Type B pancreatic cell (in vitro differentiated cells): ENCODE results near the gene POU2F3. TPM values are rescaled to one million over a fixed set of nuclear protein-coding genes. Genes with fewer than 3 reads are reported as not detected.

Source experiments
- DNase-seq: peaks from one replicate; pipeline ENCODE4 v3.0.0; 2021; ENCODE audit warnings: mixed read lengths; ENCODE audit not compliant: unreplicated experiment; ENCODE audit errors: extremely low spot score
- H3K27ac Mint-ChIP-seq: 2 replicates; pipeline ENCODE4 v1.8.0; 2021; ENCODE audit warnings: mild to moderate bottlenecking, mixed read lengths
- H3K27me3 Mint-ChIP-seq: 2 replicates; pipeline ENCODE4 v1.8.0; 2021; ENCODE audit warnings: mixed read lengths
- H3K36me3 Mint-ChIP-seq: 2 replicates; pipeline ENCODE4 v1.8.0; 2021; ENCODE audit warnings: mixed read lengths
- H3K4me1 Mint-ChIP-seq: one replicate; pipeline ENCODE4 v1.8.0; 2021; ENCODE audit warnings: mixed read lengths; ENCODE audit not compliant: unreplicated experiment
- H3K4me3 Mint-ChIP-seq: 2 replicates; pipeline ENCODE4 v1.8.0; 2021; ENCODE audit warnings: mild to moderate bottlenecking, mixed read lengths
- H3K9me3 Mint-ChIP-seq: 2 replicates; pipeline ENCODE4 v1.8.0; 2021; ENCODE audit warnings: mixed read lengths
- CTCF ChIP-seq: fragments of 200-600 bp; sonication (generic); conservative IDR thresholded peaks from 2 replicates; pipeline ENCODE4 v1.5.0; 2021; ENCODE audit warnings: antibody characterized with exemption, mild to moderate bottlenecking
- total RNA-seq: library from RNA; stranded (reverse); gene quantifications from 2 replicates; pipeline ENCODE4 v1.2.1, GENCODE V29; 2021; ENCODE audit warnings: low replicate concordance

The POU2F3 gene
- total RNA-seq, 1 donor from 2014 or later: 1.4 TPM

GRCh38 chr11:120208001-120208441 lies 31.9 kb upstream of the POU2F3 start:
- no peaks in the 10 kb centered on the region for H3K36me3 Mint-ChIP-seq
- peaks cover 44% of the 10 kb centered on the region for H3K27me3 Mint-ChIP-seq
- TF ChIP-seq CTCF: no peak
- H3K4me3 Mint-ChIP-seq: peak overlapping the region; percentile 40
- no peaks in the 10 kb centered on the region for H3K9me3 Mint-ChIP-seq
- H3K4me1 Mint-ChIP-seq: peaks cover 40% of the 10 kb centered on the region
- no peak overlapping the region for H3K27ac Mint-ChIP-seq
- DNase-seq: no peak

- Mint-ChIP-seq H3K27ac (no peak overlapping the region), H3K36me3 (no peaks in the 10 kb centered on the region), H3K27me3 (peaks cover 45% of the 10 kb centered on the region), H3K4me1 (peaks cover 45% of the 10 kb centered on the region), H3K9me3 (no peaks in the 10 kb centered on the region), H3K4me3 (peak overlapping the region; percentile 40)
- TF ChIP-seq CTCF: no peak
- no peak for DNase-seq
These were observed 31.2 kb upstream of the POU2F3 start for GRCh38 chr11:120208777-120209176.

- Mint-ChIP-seq H3K36me3 (no peaks in the 10 kb centered on the region), H3K4me1 (peaks cover 54% of the 10 kb centered on the region), H3K27me3 (peaks cover 53% of the 10 kb centered on the region), H3K9me3 (no peaks in the 10 kb centered on the region), H3K27ac (peak overlapping the region; percentile 91), H3K4me3 (peak overlapping the region; percentile 92)
- TF ChIP-seq CTCF: no peak
- no peak for DNase-seq
These were observed 30.0 kb upstream of the POU2F3 start for GRCh38 chr11:120209746-120210625.

- Mint-ChIP-seq H3K36me3 (no peaks in the 10 kb centered on the region), H3K27me3 (peaks cover 54% of the 10 kb centered on the region), H3K27ac (peak within 1 kb of the TSS; percentile 91), H3K4me3 (peak within 1 kb of the TSS; percentile 99), H3K4me1 (peaks cover 59% of the 10 kb centered on the region), H3K9me3 (no peaks in the 10 kb centered on the region)
- DNase-seq: peak; percentile 89
- peak; percentile 55 for TF ChIP-seq CTCF
These were observed 29.1 kb upstream of the POU2F3 start, which contains the start of gene OAF for GRCh38 chr11:120210626-120211521. OAF (plus strand) TSS chr11:120211032; CDS start chr11:120211280, 248 bp downstream.

GRCh38 chr11:120211522-120212258 lies 28.2 kb upstream of the POU2F3 start:
- H3K9me3 Mint-ChIP-seq: no peaks in the 10 kb centered on the region
- peaks cover 54% of the 10 kb centered on the region for H3K27me3 Mint-ChIP-seq
- no peak for TF ChIP-seq CTCF
- no peaks in the 10 kb centered on the region for H3K36me3 Mint-ChIP-seq
- peak overlapping the region; percentile 99 for H3K4me3 Mint-ChIP-seq
- DNase-seq: no peak
- H3K4me1 Mint-ChIP-seq: peaks cover 55% of the 10 kb centered on the region
- peak overlapping the region; percentile 89 for H3K27ac Mint-ChIP-seq
